T1000 (cell line): ENCODE measurements around the gene SPTLC1.
"Not testable (repeated sequence)": the region's sequence is repeated elsewhere in the genome, so short reads cannot be mapped to it uniquely, and the experiment has no call there.

Experiments used
- DNase-seq: peaks from one replicate; lab custom pipeline; 2025; ENCODE audit warnings: mixed read lengths; lab: John Stamatoyannopoulos, UW

SPTLC1 gene

DNA sequence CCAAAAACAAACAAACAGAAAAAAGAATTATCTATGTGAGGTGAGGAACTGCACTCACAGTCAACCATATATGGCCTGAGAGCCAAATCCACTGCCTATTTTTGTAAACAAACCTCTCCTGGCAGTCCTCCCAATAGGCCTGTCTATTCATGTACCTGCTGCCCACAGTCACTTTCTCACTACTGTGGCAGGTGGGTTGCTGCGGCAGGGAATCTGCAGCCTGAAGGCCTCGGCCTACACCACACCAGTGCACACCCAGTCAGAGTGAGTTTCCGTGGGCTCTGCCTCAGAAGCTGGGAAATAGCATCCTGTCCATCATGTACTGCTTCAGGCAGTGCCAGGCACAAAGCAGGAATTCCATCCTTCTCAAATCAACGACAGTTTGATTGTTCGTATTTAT is 82.3 kb downstream of the SPTLC1 start:
- DNase-seq: no peak

DNA sequence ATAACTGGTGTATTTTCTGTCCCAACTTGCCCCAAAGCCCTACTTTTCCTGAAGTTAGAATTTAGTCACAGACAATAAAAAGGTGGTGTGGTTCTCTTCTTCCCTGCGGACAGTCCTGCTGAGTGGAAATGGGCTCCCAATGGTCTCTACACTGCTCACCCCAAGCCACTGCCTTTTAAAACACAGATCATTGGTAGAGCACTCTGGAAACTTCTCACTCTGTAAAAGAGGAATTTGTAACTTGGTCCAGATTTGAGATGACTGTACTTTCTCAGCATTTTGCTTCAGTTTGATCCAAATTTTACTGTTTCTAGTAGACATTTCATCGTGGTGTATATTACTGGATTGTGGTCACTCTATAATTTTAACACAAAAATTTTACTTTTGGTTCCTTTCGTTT is 84.8 kb downstream of the SPTLC1 start:
- DNase-seq: no peak

GRCh38 chr9:92029553-92029952 is 85.7 kb downstream of the SPTLC1 start:
- no peak for DNase-seq

DNA sequence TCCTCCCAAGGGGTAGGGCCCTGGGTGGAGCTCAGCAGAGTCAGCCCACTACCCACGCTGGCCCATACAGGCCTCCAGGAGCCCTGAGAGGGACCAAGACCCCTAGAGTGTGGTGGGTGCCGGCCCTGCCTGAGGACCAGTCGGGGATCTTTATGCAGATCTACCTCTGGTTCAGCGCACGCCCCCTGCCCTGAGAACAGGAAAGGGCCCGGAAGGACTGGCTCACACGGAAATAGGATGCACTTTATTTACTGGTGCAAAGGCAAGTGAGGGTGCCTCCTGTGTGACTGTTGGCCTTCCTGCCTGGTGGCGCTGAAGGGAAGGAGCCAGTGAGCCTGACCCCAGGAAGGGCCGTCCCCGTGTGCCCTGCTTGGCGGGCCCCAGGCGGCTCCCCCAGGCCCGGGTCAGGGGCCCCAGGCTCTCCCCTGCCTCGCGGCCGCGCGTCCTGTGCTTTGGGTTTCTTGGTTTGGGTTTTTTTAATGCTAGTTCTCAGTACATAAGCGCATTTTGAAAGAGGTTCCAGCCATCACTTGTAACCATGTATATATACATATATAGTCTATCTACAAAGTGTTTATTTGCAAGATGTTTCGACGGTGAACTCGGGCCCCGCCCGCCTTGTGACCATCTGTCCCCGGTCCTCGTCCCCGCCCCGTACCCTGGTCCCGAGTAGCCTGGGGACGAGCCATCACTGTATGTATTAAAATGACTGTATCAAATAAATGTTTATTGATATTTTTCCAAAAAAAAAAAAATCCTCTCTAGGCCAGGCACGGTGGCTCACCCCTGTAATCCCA is 88.8 kb downstream of the SPTLC1 start:
- no peak for DNase-seq

DNA sequence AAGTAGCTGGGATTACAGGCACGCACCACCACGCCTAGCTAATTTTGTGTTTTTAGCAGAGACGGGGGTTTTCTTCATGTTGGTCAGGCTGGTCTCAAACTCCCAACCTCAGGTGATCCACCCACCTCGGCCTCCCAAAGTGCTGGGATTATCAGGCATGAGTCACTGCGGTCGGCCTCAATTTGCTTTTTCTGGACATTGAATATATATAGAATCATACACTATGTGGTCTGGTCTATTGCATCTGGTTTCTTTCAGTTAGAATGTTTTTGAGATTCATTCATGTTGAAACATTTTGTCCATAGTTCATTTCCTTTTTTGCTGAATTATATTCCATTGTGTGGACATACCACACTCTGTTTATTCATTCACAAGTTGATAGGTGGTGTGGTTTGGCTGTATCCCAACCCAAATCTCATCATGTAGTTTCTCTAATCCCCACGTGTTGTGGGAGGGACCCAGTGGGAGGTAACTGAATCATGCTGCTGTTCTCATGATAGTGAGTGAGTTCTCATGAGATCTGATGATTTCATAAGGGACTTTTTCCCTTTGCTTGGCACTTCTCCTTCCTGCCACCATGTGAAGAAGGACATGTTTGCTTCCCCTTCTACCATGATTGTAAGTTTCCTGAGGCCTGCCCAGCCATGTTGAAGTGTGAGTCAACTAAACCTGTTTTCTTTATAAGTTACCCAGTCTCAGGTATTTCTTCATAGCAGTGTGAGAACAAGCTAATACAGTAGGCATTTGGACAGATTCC is 93.2 kb downstream of the SPTLC1 start:
- DNase-seq: peak; percentile 9

GRCh38 chr9:92019658-92020057 is 95.6 kb downstream of the SPTLC1 start:
- DNase-seq: no peak

- no peak for DNase-seq
These were observed 104.3 kb downstream of the SPTLC1 start for GRCh38 chr9:92010705-92011536.

DNA sequence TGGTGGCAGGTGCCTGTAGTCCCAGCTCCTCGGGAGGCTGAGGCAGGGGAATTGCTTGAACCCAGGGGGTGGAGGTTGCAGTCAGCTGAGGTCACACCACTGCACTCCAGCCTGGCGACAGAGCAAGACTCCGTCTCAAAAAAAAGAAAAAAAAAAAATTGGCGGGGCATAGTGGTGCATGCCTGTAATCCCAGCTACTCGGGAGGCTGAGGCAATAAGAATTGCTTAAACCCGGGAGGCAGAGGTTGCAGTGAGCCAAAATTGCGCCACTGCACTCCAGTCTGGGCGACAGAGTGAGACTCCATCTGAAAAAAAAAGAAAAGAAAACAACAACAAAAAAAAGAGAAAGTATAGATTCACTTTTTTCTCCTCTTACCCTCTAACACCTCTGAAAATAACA is 105.0 kb downstream of the SPTLC1 start:
- not testable (repeated sequence) for DNase-seq

DNA sequence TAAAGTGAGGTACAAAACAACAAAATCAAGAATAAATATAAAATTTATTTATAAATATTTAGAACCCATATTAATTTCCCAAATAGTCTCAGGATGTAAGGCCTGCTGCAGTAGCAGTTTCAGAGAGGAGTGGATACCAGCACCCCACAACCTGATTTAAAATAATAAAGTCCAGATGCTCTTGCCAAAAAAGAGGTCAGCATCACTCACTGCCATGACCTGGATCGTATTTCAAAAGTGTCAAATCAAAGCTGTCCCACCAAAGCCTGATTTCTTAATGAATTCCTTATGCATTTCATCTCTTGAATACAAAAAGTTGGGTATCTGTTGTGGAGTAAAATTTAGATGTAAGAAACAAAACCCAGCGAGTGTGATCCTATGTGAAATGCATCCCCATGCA is 107.2 kb downstream of the SPTLC1 start:
- DNase-seq: no peak

DNA sequence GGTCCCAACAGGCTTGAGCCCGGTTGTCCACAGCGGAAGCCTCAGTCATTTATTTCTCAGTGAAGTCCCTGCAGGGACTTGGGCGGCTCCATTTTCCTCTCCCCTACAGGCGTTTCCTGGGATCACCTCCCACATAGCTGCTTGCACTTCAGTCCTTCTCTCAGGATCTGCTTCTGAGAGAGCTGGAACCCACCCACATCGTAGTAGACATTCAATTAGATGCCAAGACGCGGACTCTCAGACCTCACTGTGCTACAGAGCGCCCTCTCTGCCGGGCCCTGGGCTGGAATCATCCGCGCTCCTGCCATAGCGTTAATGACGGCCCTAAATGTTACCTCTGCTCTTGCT is 111.2 kb downstream of the SPTLC1 start:
- DNase-seq: no peak

DNA sequence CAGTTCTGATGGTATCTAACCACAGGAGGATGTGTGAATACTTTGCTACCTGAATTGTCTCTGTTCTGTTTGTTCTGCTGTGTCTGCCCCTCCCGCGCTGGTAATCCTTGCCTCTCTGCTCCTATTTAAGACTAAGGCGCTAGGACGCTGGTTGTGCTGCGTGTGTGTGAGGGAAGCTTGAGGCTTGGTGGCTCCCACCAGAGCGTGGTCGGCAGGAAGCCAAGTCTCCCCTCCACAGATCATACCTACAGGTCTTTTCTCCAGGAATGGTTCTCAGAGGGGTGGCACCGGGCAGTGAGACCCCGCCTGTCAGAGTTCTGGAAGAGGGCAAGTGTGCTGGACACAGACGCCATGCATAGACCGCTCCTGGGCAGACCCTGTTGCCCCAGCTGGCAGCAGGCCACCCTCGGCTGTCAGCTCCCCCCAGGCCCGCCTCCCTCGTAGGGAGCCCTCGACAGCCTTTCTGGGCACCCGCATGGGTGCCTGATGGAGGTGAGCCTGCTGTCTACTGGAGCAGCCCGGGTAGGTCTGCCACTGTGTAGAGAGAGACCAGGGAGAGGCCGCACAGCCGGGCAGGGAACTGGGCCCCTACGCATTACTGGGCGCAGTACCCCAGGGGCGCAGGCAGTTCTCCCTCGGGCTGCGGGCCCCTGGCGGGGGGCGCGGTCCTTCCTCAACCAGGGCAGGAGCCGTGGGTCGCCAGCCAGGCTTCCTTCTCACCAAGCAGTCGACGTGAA is 111.7 kb downstream of the SPTLC1 start:
- no peak for DNase-seq

GRCh38 chr9:92001948-92002347 is 113.3 kb downstream of the SPTLC1 start:
- not testable (repeated sequence) for DNase-seq

GRCh38 chr9:92001244-92001643 is 114.0 kb downstream of the SPTLC1 start:
- no peak for DNase-seq

DNA sequence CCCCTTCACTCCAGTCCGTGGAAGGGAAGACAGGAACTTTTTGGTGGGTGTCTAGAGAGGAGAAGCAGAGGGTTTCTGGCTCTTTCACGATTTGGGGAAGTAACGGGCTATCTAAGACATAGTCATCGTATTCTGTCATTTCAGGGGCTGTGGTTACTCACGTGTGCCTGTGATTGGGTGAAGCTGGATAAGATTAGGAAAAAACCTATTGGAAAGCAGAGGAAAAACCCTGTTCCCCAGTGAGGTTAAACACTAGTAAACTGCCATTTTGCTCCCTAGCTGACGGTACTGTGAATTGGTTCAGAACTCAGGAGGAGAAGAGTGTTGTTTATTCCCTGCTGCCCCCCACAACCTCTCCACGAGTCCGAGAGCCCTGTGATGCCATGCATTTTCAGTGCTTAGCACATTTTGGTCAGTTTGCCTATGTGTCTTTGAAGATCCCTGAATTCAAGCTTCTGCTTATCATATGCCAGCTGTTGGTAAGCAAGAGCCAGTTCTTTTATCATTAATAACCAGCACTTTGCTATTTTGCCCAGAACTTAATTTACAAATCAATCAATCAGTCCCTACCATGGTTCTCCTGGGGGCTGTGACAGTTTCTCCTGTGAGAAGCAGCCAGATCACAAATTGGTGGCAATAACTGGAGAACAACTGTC is 120.1 kb downstream of the SPTLC1 start:
- no peak for DNase-seq

GRCh38 chr9:91994422-91994821 is 120.8 kb downstream of the SPTLC1 start:
- DNase-seq: no peak

GRCh38 chr9:91992461-91993041 is 122.7 kb downstream of the SPTLC1 start:
- DNase-seq: no peak

GRCh38 chr9:91991721-91992341 is 123.4 kb downstream of the SPTLC1 start:
- DNase-seq: no peak

DNA sequence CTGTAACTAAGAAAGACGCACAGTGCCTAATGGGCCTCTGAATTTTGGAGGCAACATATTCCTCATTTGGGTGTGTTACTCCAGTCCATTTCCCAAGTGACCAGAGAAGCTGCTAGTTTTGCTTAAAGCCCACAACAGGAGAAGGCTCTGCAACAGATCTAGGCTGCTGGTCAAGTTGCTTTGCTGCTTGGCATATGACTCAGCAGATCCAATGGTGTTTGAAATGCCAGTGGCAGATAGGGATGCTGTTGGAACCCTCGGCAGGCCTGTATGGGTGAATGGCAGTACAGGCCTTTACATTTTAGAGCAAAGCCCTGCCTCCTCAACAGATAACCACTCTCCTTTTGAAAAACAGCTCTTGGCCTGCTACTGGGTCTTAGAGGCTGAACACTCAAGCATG is 129.0 kb downstream of the SPTLC1 start:
- no peak for DNase-seq

DNA sequence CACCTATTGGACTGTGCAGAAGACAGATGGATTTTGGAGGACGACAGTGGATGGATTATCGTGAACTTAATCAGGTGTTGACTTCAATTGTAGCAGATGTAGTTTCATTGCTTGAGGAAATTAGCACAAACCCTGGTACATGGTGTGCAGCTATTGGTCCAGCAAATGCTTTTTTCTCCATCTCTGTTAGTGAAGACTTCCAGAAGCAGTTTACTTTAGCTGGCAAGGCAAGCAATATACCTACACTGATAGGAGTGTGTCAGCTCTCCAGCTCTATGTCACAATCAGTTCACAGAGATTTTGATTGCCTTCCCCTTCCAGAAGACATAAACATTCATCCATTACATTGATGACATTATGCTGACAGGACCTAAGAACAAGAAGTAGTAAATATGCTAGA is 129.5 kb downstream of the SPTLC1 start:
- no peak for DNase-seq
